ENCODE results near the gene MARVELD2. TPM values are rescaled to one million over a fixed set of nuclear protein-coding genes. Genes with fewer than 3 reads are reported as not detected.
"Not testable (repeated sequence)": the region's sequence is repeated elsewhere in the genome, so short reads cannot be mapped to it uniquely, and the experiment has no call there.

MARVELD2 gene
- total and polyA plus RNA-seq, 2 donors from 2014 or later, result 8.5 to 41.2 TPM

DNA sequence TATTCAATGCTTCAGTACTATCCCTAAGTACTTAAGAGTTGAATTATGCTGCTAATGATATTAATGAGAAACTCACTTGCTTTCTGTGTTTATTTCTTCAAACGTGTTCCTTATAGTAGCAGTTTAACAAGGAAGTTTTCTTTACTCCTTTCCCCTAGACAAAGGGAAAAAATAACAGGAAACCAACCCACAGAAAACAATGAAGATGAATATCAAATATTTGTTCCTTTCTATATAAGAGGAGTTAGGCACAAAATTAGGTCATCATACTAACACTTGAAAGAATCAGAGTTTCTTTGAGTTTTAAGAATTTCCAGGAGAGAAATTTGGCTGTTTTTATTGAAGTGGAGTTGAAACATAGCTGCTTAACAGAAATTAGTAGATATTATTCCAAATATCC is 62.3 kb downstream of the MARVELD2 start:
- H3K27ac ChIP-seq (ENCODE audit: low read depth in 2 of 2, low read length in 2 of 2), result no peak overlapping the region
- H3K9ac ChIP-seq (ENCODE audit: low read length in 3 of 3), result no peak overlapping the region
- DNase-seq, result no peak
- no peaks in the 10 kb centered on the region for H3K27me3 ChIP-seq (ENCODE audit: control insufficient read depth, insufficient read depth, low read length)
- no peaks in the 10 kb centered on the region for H3K36me3 ChIP-seq (ENCODE audit: control insufficient read depth in 2 of 3, insufficient read depth in 3 of 3, low read length in 3 of 3)
- TF ChIP-seq CTCF (IDR thresholded peaks at IDR 0.05; ENCODE audit: borderline replicate concordance, extremely low read depth, insufficient read depth), result no peak
- no peaks in the 10 kb centered on the region for H3K4me1 ChIP-seq (ENCODE audit: control insufficient read depth in 2 of 3, insufficient read depth in 2 of 3, low read depth in 1 of 3, low read length in 3 of 3)
- intact Hi-C loops (cut with DNase I), result no loop called here
- no peak for FAIRE-seq
- H3K4me3 ChIP-seq (ENCODE audit: low read length in 3 of 3), result no peak overlapping the region
- H3K9me3 ChIP-seq (ENCODE audit: control insufficient read depth in 2 of 3, insufficient read depth in 1 of 3, low read length in 3 of 3), result no peaks in the 10 kb centered on the region

- FAIRE-seq; H3K27ac ChIP-seq (ENCODE audit: low read depth in 2 of 2, low read length in 2 of 2); DNase-seq; H3K4me1 ChIP-seq (ENCODE audit: control insufficient read depth in 2 of 3, insufficient read depth in 2 of 3, low read depth in 1 of 3, low read length in 3 of 3); H3K4me3 ChIP-seq (ENCODE audit: low read length in 3 of 3); H3K36me3 ChIP-seq (ENCODE audit: control insufficient read depth in 2 of 3, insufficient read depth in 3 of 3, low read length in 3 of 3); H3K27me3 ChIP-seq (ENCODE audit: control insufficient read depth, insufficient read depth, low read length); H3K9me3 ChIP-seq (ENCODE audit: control insufficient read depth in 2 of 3, insufficient read depth in 1 of 3, low read length in 3 of 3); intact Hi-C loops (cut with DNase I); H3K9ac ChIP-seq (ENCODE audit: low read length in 3 of 3): not testable (repeated sequence)
These were observed 63.4 kb downstream of the MARVELD2 start for GRCh38 chr5:69478296-69478695.

- FAIRE-seq (no peak), DNase-seq (no peak)
- Histone ChIP-seq H3K4me3 (ENCODE audit: low read length in 3 of 3) (no peak overlapping the region), H3K27me3 (ENCODE audit: control insufficient read depth, insufficient read depth, low read length) (no peaks in the 10 kb centered on the region), H3K36me3 (ENCODE audit: control insufficient read depth in 2 of 3, insufficient read depth in 3 of 3, low read length in 3 of 3) (no peaks in the 10 kb centered on the region), H3K9me3 (ENCODE audit: control insufficient read depth in 2 of 3, insufficient read depth in 1 of 3, low read length in 3 of 3) (no peaks in the 10 kb centered on the region), H3K4me1 (ENCODE audit: control insufficient read depth in 2 of 3, insufficient read depth in 2 of 3, low read depth in 1 of 3, low read length in 3 of 3) (no peaks in the 10 kb centered on the region), H3K9ac (ENCODE audit: low read length in 3 of 3) (no peak overlapping the region), H3K27ac (ENCODE audit: low read depth in 2 of 2, low read length in 2 of 2) (no peak overlapping the region)
- no peak for TF ChIP-seq CTCF (IDR thresholded peaks at IDR 0.05; ENCODE audit: borderline replicate concordance, extremely low read depth, insufficient read depth)
- intact Hi-C loops (cut with DNase I), result no loop called here
These were observed 70.0 kb downstream of the MARVELD2 start for GRCh38 chr5:69484891-69485290.

- peak in 1 of 5 donors; percentile 12 for DNase-seq
- FAIRE-seq, result no peak
- H3K9ac ChIP-seq (ENCODE audit: low read length in 3 of 3), result no peak overlapping the region
- no peaks in the 10 kb centered on the region for H3K9me3 ChIP-seq (ENCODE audit: control insufficient read depth in 2 of 3, insufficient read depth in 1 of 3, low read length in 3 of 3)
- intact Hi-C loops (cut with DNase I), result no loop called here
- H3K4me1 ChIP-seq (ENCODE audit: control insufficient read depth in 2 of 3, insufficient read depth in 2 of 3, low read depth in 1 of 3, low read length in 3 of 3), result no peaks in the 10 kb centered on the region
- no peak for TF ChIP-seq CTCF (IDR thresholded peaks at IDR 0.05; ENCODE audit: borderline replicate concordance, extremely low read depth, insufficient read depth)
- no peak overlapping the region for H3K4me3 ChIP-seq (ENCODE audit: low read length in 3 of 3)
- no peaks in the 10 kb centered on the region for H3K27me3 ChIP-seq (ENCODE audit: control insufficient read depth, insufficient read depth, low read length)
- no peak overlapping the region for H3K27ac ChIP-seq (ENCODE audit: low read depth in 2 of 2, low read length in 2 of 2)
- no peaks in the 10 kb centered on the region for H3K36me3 ChIP-seq (ENCODE audit: control insufficient read depth in 2 of 3, insufficient read depth in 3 of 3, low read length in 3 of 3)
These were observed 70.6 kb downstream of the MARVELD2 start for GRCh38 chr5:69485471-69485870.

All from kidney (tissue), 14 donors.